Aorta (tissue), 5 donors: Measurements from ENCODE around the gene MCF2L. TPM values are rescaled to one million over a fixed set of nuclear protein-coding genes. Genes with fewer than 3 reads are reported as not detected.
"Not testable (repeated sequence)": the region's sequence is repeated elsewhere in the genome, so short reads cannot be mapped to it uniquely, and the experiment has no call there.

Source experiments
- ATAC-seq: fragments of 200-7000 bp; cut with Tn5 transposase; one replicate; pipeline ENCODE4 v1.9.1; 2022; ENCODE audit warnings: moderate library complexity; ENCODE audit not compliant: low FRiP score
- DNase-seq, 2 donors: peaks; one replicate each; pipeline ENCODE4 v3.0.0-alpha.2; 2020
- H3K27ac ChIP-seq, 2 donors: one replicate each; pipeline ENCODE4 v1.5.1; 2013; ENCODE audit warnings: low read length in 2 of 2, mild to moderate bottlenecking in 2 of 2, moderate library complexity in 2 of 2, control low read depth in 1 of 2, inconsistent platforms in 1 of 2, low read depth in 1 of 2
- H3K27me3 ChIP-seq, 2 donors: one replicate each; pipeline ENCODE4 v1.6.1; 2013; ENCODE audit warnings: control low read depth in 1 of 2, low read length in 1 of 2, mild to moderate bottlenecking in 1 of 2, moderate library complexity in 1 of 2; ENCODE audit not compliant: insufficient read depth in 2 of 2, control insufficient read depth in 1 of 2
- H3K36me3 ChIP-seq, 2 donors: one replicate each; pipeline ENCODE4 v1.6.1; 2013; ENCODE audit warnings: control low read depth in 1 of 2, low read length in 1 of 2, mild to moderate bottlenecking in 1 of 2; ENCODE audit not compliant: insufficient read depth in 2 of 2, control insufficient read depth in 1 of 2
- H3K4me1 ChIP-seq, 2 donors: one replicate each; pipeline ENCODE4 v1.6.1; 2013; ENCODE audit warnings: low read length in 2 of 2, control low read depth in 1 of 2, mild to moderate bottlenecking in 1 of 2, moderate library complexity in 1 of 2; ENCODE audit not compliant: insufficient read depth in 2 of 2, control insufficient read depth in 1 of 2
- H3K4me3 ChIP-seq, 2 donors: one replicate each; pipeline ENCODE4 v1.5.1; 2013; ENCODE audit warnings: low read length in 2 of 2, control low read depth in 1 of 2, mild to moderate bottlenecking in 1 of 2
- H3K9me3 ChIP-seq: one replicate; pipeline ENCODE4 v1.6.1; 2013; ENCODE audit warnings: mild to moderate bottlenecking, low read length; ENCODE audit not compliant: control insufficient read depth
- WGBS, 2 donors: extraction: QIAGEN DNeasy Blood & Tissue Kit; methylation state at CpG; one replicate each; pipeline ENCODE4 v1.1.7; 2013; 5-methylcytosine and 5-hydroxymethylcytosine counted together
- intact Hi-C, 2 donors: fragments of 100-400 bp; cut with DNase I; formaldehyde crosslinking; loops; one replicate each; pipeline versions ENCODE4 v1.14.2 to v1.15.0; 2022
- polyA plus RNA-seq, 2 donors: library from polyadenylated mRNA; stranded (reverse); fragments of 200-250 nt; gene quantifications; one replicate each; pipeline ENCODE4 v1.2.3, GENCODE V29; 2013
- total RNA-seq, 2 donors: library from RNA; stranded (reverse); fragmentation: NEBNext Ultra II Directional; extraction: Animal tissue kit (Norgen Biotek cat#: 25700); gene quantifications; one replicate each; pipeline ENCODE4 v1.2.1, GENCODE V29; 2021
- donor health status: healthy with polysubstance abuse.
- donor health status: Bipolar disorder and iron deficiency.
- donor health status: DM: no; HTN: no; CAD: no.
- donor health status: DM: no; HTN: no; CAD: no.
- donor health status: DM: yes; HTN: yes; CAD: no.

The MCF2L gene
- total and polyA plus RNA-seq, 4 donors, result 3.2 to 73.3 (median 27.6) TPM

DNA sequence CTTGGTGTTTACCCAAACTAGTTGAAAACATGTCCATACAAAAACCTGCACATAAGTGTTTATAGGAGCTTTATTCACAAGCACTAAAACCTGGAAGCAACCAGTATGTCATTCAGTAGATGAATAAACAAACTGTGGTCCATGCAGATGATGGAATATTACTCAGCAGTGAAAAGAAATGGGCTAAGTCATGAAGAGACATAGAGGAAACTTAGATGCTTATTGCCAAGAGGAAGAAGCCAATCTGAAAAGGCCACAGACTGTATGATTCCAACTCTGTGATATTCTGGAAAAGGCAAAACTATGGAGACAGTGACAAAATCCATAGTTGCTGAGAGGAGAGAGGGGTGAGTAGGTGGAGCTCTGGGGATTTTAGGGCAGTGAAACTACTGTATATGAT, 38.8 kb upstream of the MCF2L start:
- no peak for ATAC-seq
- Histone ChIP-seq H3K27ac (no peak overlapping the region), H3K4me3 (no peak overlapping the region), H3K9me3 (no peaks in the 10 kb centered on the region), H3K36me3 (no peaks in the 10 kb centered on the region), H3K4me1 (no peaks in the 10 kb centered on the region), H3K27me3 (no peaks in the 10 kb centered on the region)
- DNase-seq, result no peak
- intact Hi-C loops, result no loop called here

DNA sequence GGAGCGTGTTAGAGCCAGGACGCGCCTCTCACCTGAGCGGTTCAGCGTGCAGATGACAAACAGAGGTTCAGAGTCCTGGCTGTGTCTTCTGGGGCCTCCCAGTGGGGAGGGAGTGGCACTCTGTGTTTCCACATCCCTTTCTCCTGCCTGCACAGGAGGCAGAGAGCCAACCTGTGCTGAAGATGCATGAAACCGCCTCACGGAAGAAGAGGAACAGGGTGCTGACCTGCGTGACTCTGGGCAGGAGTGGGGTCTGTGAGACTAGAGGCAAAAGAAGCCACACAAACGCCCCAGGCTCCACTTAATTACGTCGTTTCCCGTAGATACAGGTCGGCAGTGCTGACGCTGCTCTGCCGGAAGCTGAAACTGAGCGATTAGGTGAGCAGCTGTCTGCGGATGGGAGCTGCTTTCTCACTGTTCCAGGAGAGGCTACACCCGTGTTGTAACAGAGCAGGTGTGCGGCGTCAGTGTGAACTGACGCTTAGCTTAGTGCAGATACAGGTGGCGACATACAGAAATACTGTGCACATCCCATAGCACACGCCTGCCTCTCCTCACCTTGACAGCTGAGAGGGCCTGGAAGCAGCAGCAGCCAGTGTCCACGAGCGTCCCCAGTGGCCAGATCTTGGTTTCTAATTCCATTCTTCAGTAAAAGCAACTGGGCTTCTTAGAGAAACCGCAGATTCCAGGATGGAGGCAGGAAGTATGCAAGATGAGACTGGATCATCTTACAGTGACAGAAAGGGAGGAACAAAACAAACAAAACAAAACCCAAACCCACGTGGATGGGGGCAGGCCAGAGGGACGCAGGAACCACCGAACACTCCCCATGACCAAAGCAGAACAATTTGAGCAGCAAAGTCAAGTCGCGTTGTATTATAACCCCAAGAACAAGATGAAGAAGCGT, 37.7 kb upstream of the MCF2L start:
- WGBS, 2 donors, result 67 to 73% methylated on average over 32 of the region's 32 CpGs
- ATAC-seq (peak; percentile 16), DNase-seq (no peak)
- Histone ChIP-seq H3K36me3 (no peaks in the 10 kb centered on the region), H3K27ac (no peak overlapping the region), H3K4me1 (no peaks in the 10 kb centered on the region), H3K9me3 (no peaks in the 10 kb centered on the region), H3K4me3 (no peak overlapping the region), H3K27me3 (no peaks in the 10 kb centered on the region)
- intact Hi-C loops, result no loop called here

DNA sequence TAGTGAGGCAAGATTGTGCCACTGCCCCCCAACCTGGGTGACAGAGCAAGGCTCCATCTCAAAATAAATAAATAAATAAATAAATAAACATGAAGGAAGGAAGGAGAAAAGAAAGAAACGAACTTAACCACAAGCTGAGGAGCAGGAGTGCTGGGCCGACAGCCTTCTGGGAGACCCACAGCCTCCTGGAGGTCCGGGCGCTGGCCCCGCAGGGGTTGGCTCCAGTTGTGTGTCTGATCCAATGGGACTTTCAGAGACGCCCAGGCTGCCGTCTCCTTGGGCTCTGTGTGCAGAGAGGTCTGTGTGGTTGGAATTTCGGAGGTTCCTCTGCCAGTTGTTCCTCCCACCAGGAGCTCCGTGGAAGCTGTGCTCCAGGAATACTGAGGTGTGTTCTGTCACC, 36.0 kb upstream of the MCF2L start:
- H3K27me3 ChIP-seq, result no peaks in the 10 kb centered on the region
- H3K4me3 ChIP-seq, result no peak overlapping the region
- intact Hi-C loops, result no loop called here
- H3K27ac ChIP-seq, result no peak overlapping the region
- H3K9me3 ChIP-seq, result no peaks in the 10 kb centered on the region
- DNase-seq, result no peak
- WGBS, 2 donors, result 74 to 77% methylated on average over 9 of the region's 9 CpGs
- H3K4me1 ChIP-seq, result no peaks in the 10 kb centered on the region
- no peaks in the 10 kb centered on the region for H3K36me3 ChIP-seq
- ATAC-seq, result no peak

DNA sequence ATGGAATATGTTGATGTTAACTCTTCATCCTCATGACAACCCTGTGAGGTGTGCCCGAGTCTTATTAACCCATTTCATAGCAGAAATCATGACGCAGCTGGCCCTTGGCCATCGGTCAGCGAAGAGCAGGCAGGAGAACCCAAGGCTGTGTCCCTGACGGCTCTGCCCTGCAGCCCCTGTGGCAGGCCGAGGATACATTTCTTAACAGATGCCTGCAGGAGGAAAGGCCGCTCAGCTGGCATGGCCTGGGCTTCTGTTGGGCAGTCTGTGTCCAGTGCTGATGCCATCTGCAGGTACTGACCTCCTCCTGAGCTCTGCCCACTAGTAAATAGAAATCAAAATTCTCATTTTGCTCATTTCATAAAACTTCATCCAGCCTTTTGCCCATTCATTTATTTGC, 35.4 kb upstream of the MCF2L start:
- Histone ChIP-seq H3K27me3 (no peaks in the 10 kb centered on the region), H3K36me3 (no peaks in the 10 kb centered on the region), H3K4me3 (no peak overlapping the region), H3K9me3 (no peaks in the 10 kb centered on the region), H3K4me1 (no peaks in the 10 kb centered on the region), H3K27ac (no peak overlapping the region)
- intact Hi-C loops, result no loop called here
- ATAC-seq (no peak), DNase-seq (no peak)
- WGBS, 2 donors, result 91 to 93% methylated on average over 7 of the region's 7 CpGs

DNA sequence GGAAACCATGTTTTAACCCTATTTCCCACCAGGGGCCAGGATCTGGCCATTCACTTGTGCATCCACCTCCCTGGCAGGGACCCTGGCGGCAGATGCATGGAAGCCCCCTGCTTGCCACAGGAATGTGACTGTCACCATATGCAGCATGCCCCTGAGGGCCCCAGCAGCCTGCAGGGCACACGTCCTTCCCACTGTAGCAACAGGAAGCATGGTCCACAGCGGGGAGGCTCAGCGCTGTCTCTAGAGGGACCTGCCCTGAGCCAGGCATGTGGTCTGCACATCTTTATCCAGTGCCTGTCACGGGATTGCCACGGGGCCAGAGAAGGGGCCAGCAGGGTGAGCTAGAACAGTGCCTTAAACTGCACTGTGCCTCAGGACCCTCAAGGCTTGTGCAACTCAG, 34.9 kb upstream of the MCF2L start:
- no peak for ATAC-seq
- Histone ChIP-seq H3K27ac (no peak overlapping the region), H3K36me3 (no peaks in the 10 kb centered on the region), H3K9me3 (no peaks in the 10 kb centered on the region), H3K4me1 (no peaks in the 10 kb centered on the region), H3K4me3 (no peak overlapping the region), H3K27me3 (no peaks in the 10 kb centered on the region)
- whole genome bisulfite sequencing, 2 donors, result 49 to 70% methylated on average over 6 of the region's 6 CpGs
- intact Hi-C loops, result no loop called here
- DNase-seq, result no peak

DNA sequence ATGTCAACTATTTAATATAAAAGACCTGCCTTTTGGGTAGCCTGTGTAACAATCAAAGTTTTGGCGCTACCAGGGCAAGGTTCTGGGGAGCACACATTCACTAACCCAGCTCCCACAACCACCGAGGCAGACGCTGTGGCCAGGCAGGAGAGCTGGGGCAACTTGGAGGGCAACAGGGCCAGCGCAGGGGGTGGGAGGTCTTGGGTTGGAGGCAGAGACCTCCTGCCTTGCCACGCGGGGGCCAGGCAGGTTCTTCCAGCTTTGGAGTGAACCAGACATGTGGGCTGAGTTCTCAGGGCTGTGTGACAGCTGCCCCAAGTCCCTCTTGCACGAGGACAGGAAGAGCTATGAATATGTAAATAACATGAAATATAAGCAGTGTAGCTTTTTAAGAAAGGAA, 30.3 kb upstream of the MCF2L start:
- Histone ChIP-seq H3K4me3 (no peak overlapping the region), H3K36me3 (no peaks in the 10 kb centered on the region), H3K27ac (no peak overlapping the region), H3K27me3 (no peaks in the 10 kb centered on the region), H3K9me3 (no peaks in the 10 kb centered on the region), H3K4me1 (no peaks in the 10 kb centered on the region)
- WGBS, 2 donors, result 69 to 72% methylated on average over 7 of the region's 7 CpGs
- ATAC-seq (no peak), DNase-seq (no peak)
- intact Hi-C loops, result no loop called here

DNA sequence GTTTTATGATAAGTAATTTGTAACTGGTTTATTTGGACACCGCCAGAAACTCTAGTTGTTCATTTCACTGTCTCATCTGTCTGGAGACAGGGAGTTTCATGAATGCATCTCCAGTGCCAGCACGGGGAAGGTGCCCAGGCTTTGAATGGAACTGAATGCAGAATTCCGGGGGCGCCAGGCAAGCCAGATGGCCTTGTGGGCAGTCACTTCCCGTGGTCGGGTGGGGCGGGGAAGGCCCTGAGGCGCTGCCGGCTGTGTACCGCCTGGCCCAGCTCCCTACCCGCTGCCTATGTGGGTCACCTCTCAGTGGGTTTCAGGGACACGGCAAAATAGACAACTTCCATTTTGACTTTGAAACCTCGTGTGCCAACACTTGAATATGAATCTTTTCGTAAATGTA, 28.8 kb upstream of the MCF2L start:
- no peak overlapping the region for H3K4me3 ChIP-seq
- intact Hi-C loops, result loop anchor here in 1 of 2 donors (5.0 kb wide), 1 partner anchor 92 kb away; no protein-coding TSS in a partner anchor
- 33 to 43% methylated on average over 14 of the region's 14 CpGs for WGBS, 2 donors
- H3K27me3 ChIP-seq, result no peaks in the 10 kb centered on the region
- no peaks in the 10 kb centered on the region for H3K36me3 ChIP-seq
- no peaks in the 10 kb centered on the region for H3K4me1 ChIP-seq
- ATAC-seq (no peak), DNase-seq (no peak)
- H3K27ac ChIP-seq, result no peak overlapping the region
- no peaks in the 10 kb centered on the region for H3K9me3 ChIP-seq

DNA sequence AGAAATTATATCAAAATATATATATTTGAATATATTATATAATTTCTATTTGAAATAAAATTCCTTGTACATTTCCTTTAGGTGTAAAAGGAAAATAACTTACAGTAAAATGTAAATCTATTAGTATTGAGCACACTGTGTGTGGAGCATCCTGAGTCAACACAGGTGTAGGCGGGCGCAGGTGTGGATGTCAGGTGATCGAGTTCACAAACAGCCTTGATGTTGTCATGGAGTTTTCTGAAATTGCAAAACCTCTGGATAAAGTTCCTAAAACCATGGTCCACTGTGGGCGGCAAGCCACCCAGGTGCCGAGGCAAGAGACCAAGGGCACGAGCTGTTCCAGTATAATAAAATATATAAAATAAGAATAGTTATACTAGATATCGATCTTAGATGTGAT, 27.7 kb upstream of the MCF2L start:
- Histone ChIP-seq H3K4me3 (no peak overlapping the region), H3K9me3 (no peaks in the 10 kb centered on the region), H3K27ac (no peak overlapping the region), H3K4me1 (no peaks in the 10 kb centered on the region), H3K36me3 (no peaks in the 10 kb centered on the region), H3K27me3 (no peaks in the 10 kb centered on the region)
- WGBS, 2 donors, result 94% methylated on average over 7 of the region's 7 CpGs
- intact Hi-C loops, result loop anchor here in 1 of 2 donors (5.0 kb wide), 1 partner anchor 91 kb away; no protein-coding TSS in a partner anchor
- DNase-seq (no peak), ATAC-seq (no peak)

DNA sequence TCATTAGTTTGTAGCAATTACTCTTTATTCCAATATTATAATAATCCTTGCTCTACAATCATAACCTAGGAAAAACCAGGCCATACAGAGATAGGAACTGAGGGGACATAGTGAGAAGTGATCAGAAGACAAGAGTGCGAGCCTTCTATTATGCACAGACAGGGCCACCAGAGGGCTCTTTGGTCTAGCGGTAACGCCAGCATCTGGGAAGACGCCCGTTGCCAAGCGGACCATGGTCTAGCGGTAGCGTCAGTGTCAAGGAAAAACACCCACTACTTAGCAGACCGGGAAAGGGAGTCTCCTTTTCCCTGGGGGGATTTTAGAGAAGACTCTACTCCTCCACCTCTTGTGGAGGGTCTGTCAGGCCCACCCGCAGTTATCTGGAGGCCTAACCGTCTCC, 27.2 kb upstream of the MCF2L start:
- H3K9me3 ChIP-seq, DNase-seq, H3K27me3 ChIP-seq, ATAC-seq, H3K4me3 ChIP-seq, H3K4me1 ChIP-seq, H3K36me3 ChIP-seq, H3K27ac ChIP-seq: not testable (repeated sequence)
- intact Hi-C loops, result loop anchor here in 1 of 2 donors (5.0 kb wide), 1 partner anchor 91 kb away; no protein-coding TSS in a partner anchor
- 71 to 82% methylated on average over 11 of the region's 11 CpGs for WGBS, 2 donors
